Uterus (tissue), 4 donors: Measurements from ENCODE around the gene PTGDS. TPM values are rescaled to one million over a fixed set of nuclear protein-coding genes. Genes with fewer than 3 reads are reported as not detected.
A peak's percentile ranks its signal among the peaks of the same experiment; 100 is the strongest.

Experiments
- DNase-seq, 2 donors: peaks; one replicate each; pipeline ENCODE4 v3.0.0-alpha.2; 2019 to 2020
- H3K27ac ChIP-seq, 2 donors: fragments of 200-600 bp; sonication (generic); 1 replicate in 1 of 2; 2 replicates in 1 of 2; pipeline ENCODE4 v1.5.1; 2016 to 2018
- H3K27me3 ChIP-seq, 2 donors: fragments of 200-600 bp; sonication (generic); one replicate each; pipeline ENCODE4 v1.5.1; 2018 to 2019; ENCODE audit warnings: control low read depth in 1 of 2
- H3K36me3 ChIP-seq, 2 donors: fragments of 200-600 bp; sonication (generic); one replicate each; pipeline ENCODE4 v1.5.1; 2019; ENCODE audit warnings: control low read depth in 1 of 2
- H3K4me1 ChIP-seq, 2 donors: fragments of 200-600 bp; sonication (generic); one replicate each; pipeline ENCODE4 v1.5.1; 2018 to 2019; ENCODE audit warnings: control low read depth in 1 of 2
- H3K4me3 ChIP-seq, 2 donors: fragments of 200-600 bp; sonication (generic); 1 replicate in 1 of 2; 2 replicates in 1 of 2; pipeline ENCODE4 v1.5.1; 2018 to 2019; ENCODE audit warnings: mild to moderate bottlenecking in 1 of 2
- H3K9me3 ChIP-seq, 2 donors: fragments of 200-600 bp; sonication (generic); one replicate each; pipeline ENCODE4 v1.5.1; 2019; ENCODE audit warnings: control low read depth in 1 of 2
- CTCF ChIP-seq, 4 experiments: fragments of 200-600 bp in 2 of 4; fragments of 450-650 bp in 2 of 4; sonication (generic) in 2 of 4; IDR thresholded peaks; one replicate each; pipeline ENCODE4 v1.5.1; 2016 to 2019; ENCODE audit warnings: antibody characterized with exemption in 4 of 4, mild to moderate bottlenecking in 2 of 4, moderate library complexity in 1 of 4
- POLR2A ChIP-seq, 2 donors: fragments of 450-650 bp; IDR thresholded peaks; one replicate each; pipeline ENCODE4 v1.6.1; 2016; ENCODE audit warnings: antibody characterized with exemption in 2 of 2, mild to moderate bottlenecking in 1 of 2, moderate library complexity in 1 of 2
- intact Hi-C: fragments of 100-400 bp; cut with DNase I; formaldehyde crosslinking; loops from one replicate; pipeline ENCODE4 v1.15.1; 2023; ENCODE audit warnings: low total_unique reads
- total RNA-seq, 4 donors: library from RNA; depleted of rRNA in 3 of 4; stranded (reverse); fragments of >200 nt in 3 of 4; gene quantifications; one replicate each; pipeline versions ENCODE4 v1.1.0 to v1.2.4, GENCODE V29; 2014 to 2023
- donor health status: DM: yes; HTN: yes; CAD: no.

Gene PTGDS
- total RNA-seq, 4 donors from 2014 or later = 13.5 to 116 (median 58.8) TPM

GRCh38 chr9:136943291-136944211 is 33.8 kb upstream of the PTGDS start:
- intact Hi-C loops = no loop called here
- H3K9me3 ChIP-seq = no peaks in the 10 kb centered on the region
- TF ChIP-seq CTCF (IDR thresholded peaks at IDR 0.05) = no peak
- TF ChIP-seq POLR2A (IDR thresholded peaks at IDR 0.05) = no peak
- H3K36me3 ChIP-seq = no peaks in the 10 kb centered on the region
- H3K4me3 ChIP-seq = peak overlapping the region; percentile 64 to 84
- peaks cover 0 to 9% of the 10 kb centered on the region in 2 donors for H3K4me1 ChIP-seq
- H3K27ac ChIP-seq = peak overlapping the region; percentile 79 to 84
- DNase-seq = no peak
- H3K27me3 ChIP-seq = no peaks in the 10 kb centered on the region

GRCh38 chr9:136944212-136944518 is 33.1 kb upstream of the PTGDS start:
- Histone ChIP-seq H3K27ac (peak overlapping the region; percentile 79 to 84), H3K4me3 (peak overlapping the region; percentile 64 to 84), H3K4me1 (peaks cover 0 to 9% of the 10 kb centered on the region in 2 donors), H3K36me3 (no peaks in the 10 kb centered on the region), H3K9me3 (no peaks in the 10 kb centered on the region), H3K27me3 (no peaks in the 10 kb centered on the region)
- no peak for DNase-seq
- intact Hi-C loops = no loop called here
- TF ChIP-seq CTCF (IDR thresholded peaks at IDR 0.05) (peak in 1 of 4 experiments; percentile 2), POLR2A (IDR thresholded peaks at IDR 0.05) (no peak)

- H3K27me3 ChIP-seq = no peaks in the 10 kb centered on the region
- peak within 1 kb of the TSS; percentile 64 to 84 for H3K4me3 ChIP-seq
- peak within 1 kb of the TSS; percentile 79 to 84 for H3K27ac ChIP-seq
- peak; percentile 88 to 95 for DNase-seq
- intact Hi-C loops = no loop called here
- H3K4me1 ChIP-seq = peaks cover 0 to 9% of the 10 kb centered on the region in 2 donors
- H3K36me3 ChIP-seq = no peaks in the 10 kb centered on the region
- TF ChIP-seq POLR2A (IDR thresholded peaks at IDR 0.05) (peak; percentile 21 to 85), CTCF (IDR thresholded peaks at IDR 0.05) (peak; percentile 99 to 100 (median 99))
- H3K9me3 ChIP-seq = no peaks in the 10 kb centered on the region
These were observed 32.6 kb upstream of the PTGDS start, which contains the start of the genes C8G and FBXW5 for GRCh38 chr9:136944519-136945332. C8G (plus strand) TSS chr9:136945243; CDS start chr9:136945321, 78 bp downstream. FBXW5 (minus strand) TSS chr9:136944738; CDS start chr9:136944083, 655 bp downstream.

DNA sequence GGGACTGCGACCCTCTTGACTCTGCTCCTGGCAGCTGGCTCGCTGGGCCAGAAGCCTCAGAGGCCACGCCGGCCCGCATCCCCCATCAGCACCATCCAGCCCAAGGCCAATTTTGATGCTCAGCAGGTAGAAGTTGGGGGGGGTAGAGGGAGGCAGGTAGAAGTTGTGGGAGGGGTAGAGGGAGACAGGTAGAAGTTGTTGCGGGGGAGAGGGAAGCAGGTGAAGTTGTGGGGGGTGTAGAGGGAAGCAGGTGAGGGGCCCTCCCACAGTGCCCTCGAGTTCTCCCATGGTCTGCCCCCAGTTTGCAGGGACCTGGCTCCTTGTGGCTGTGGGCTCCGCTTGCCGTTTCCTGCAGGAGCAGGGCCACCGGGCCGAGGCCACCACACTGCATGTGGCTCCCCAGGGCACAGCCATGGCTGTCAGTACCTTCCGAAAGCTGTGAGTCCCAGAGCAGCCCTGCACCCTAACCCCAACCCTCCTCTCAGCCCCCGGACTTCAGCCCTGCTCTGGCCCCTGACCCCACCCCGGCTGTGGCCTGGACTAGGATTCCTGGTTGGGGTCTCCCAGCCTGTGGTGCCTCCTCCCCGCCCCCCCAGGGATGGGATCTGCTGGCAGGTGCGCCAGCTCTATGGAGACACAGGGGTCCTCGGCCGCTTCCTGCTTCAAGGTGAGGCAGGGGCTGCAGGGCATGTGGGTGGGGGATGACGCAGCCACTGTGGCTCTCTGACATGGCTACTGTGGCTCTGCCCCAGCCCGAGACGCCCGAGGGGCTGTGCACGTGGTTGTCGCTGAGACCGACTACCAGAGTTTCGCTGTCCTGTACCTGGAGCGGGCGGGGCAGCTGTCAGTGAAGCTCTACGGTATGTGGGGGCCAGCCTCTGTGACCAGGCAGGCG is 31.7 kb upstream of the PTGDS start:
- Histone ChIP-seq H3K27ac (no peak overlapping the region), H3K36me3 (no peaks in the 10 kb centered on the region), H3K27me3 (no peaks in the 10 kb centered on the region), H3K4me1 (peaks cover 0 to 9% of the 10 kb centered on the region in 2 donors), H3K4me3 (no peak overlapping the region), H3K9me3 (no peaks in the 10 kb centered on the region)
- no peak for DNase-seq
- intact Hi-C loops = no loop called here
- TF ChIP-seq CTCF (IDR thresholded peaks at IDR 0.05) (no peak), POLR2A (IDR thresholded peaks at IDR 0.05) (no peak)
